GM18499 (cell line): ENCODE results near the gene HRH2.
"Not testable (repeated sequence)": the region's sequence is repeated elsewhere in the genome, so short reads cannot be mapped to it uniquely, and the experiment has no call there.

ENCODE experiments used
- ATAC-seq: cut with Tn5 transposase; IDR thresholded peaks from one replicate; pipeline ENCODE4 v1.9.1; 2021; ENCODE audit warnings: moderate number of reproducible peaks; ENCODE audit not compliant: insufficient read depth, unreplicated experiment

The HRH2 gene

GRCh38 chr5:175657593-175658271 is at the start of gene HRH2:
TSS of gene HRH2 (plus strand) at chr5:175658071. CDS start at chr5:175683234, 25,163 bp downstream.
- no peak for ATAC-seq

- no peak for ATAC-seq
These were observed 48.3 kb upstream of the HRH2 start for GRCh38 chr5:175609526-175609925.

GRCh38 chr5:175610381-175610780 is 47.5 kb upstream of the HRH2 start:
- no peak for ATAC-seq

- no peak for ATAC-seq
These were observed 47.0 kb upstream of the HRH2 start for GRCh38 chr5:175610898-175611297.

- no peak for ATAC-seq
These were observed 43.6 kb upstream of the HRH2 start for GRCh38 chr5:175614223-175614815.

- no peak for ATAC-seq
These were observed 43.0 kb upstream of the HRH2 start for GRCh38 chr5:175614861-175615260.

- no peak for ATAC-seq
These were observed 41.8 kb upstream of the HRH2 start for GRCh38 chr5:175616083-175616482.

- ATAC-seq = not testable (repeated sequence)
These were observed 41.3 kb upstream of the HRH2 start for GRCh38 chr5:175616527-175616926.

- ATAC-seq = no peak
These were observed 40.4 kb upstream of the HRH2 start for GRCh38 chr5:175617447-175617846.

GRCh38 chr5:175620527-175620926 is 37.3 kb upstream of the HRH2 start:
- ATAC-seq = no peak

GRCh38 chr5:175621971-175622370 is 35.9 kb upstream of the HRH2 start:
- no peak for ATAC-seq

- no peak for ATAC-seq
These were observed 34.8 kb upstream of the HRH2 start for GRCh38 chr5:175623088-175623487.

GRCh38 chr5:175624316-175624715 is 33.6 kb upstream of the HRH2 start:
- no peak for ATAC-seq

GRCh38 chr5:175627005-175627404 is 30.9 kb upstream of the HRH2 start:
- no peak for ATAC-seq

GRCh38 chr5:175627739-175628138 is 30.1 kb upstream of the HRH2 start:
- no peak for ATAC-seq

GRCh38 chr5:175628668-175629067 is 29.2 kb upstream of the HRH2 start:
- ATAC-seq = no peak

- ATAC-seq = no peak
These were observed 28.6 kb upstream of the HRH2 start for GRCh38 chr5:175629261-175629660.

GRCh38 chr5:175629793-175630192 is 28.1 kb upstream of the HRH2 start:
- no peak for ATAC-seq

- no peak for ATAC-seq
These were observed 21.9 kb upstream of the HRH2 start for GRCh38 chr5:175635854-175636584.

GRCh38 chr5:175638305-175638704 is 19.6 kb upstream of the HRH2 start:
- ATAC-seq = no peak

- ATAC-seq = no peak
These were observed 17.6 kb upstream of the HRH2 start for GRCh38 chr5:175640106-175640775.
